ENCODE results near the gene TRH.

TRH gene

GRCh38 chr3:129966876-129967275 lies 7.6 kb upstream of the TRH start:
- no peak for TF ChIP-seq EZH2 (IDR thresholded peaks at IDR 0.05; ENCODE audit: borderline replicate concordance, low read length)
- no peak for TF ChIP-seq CTCF (IDR thresholded peaks at IDR 0.05; ENCODE audit: low read length)
- Histone ChIP-seq H3K9ac (ENCODE audit: low read length) (no peak overlapping the region), H3K79me2 (ENCODE audit: insufficient read depth, low read length) (no peaks in the 10 kb centered on the region), H3K4me2 (ENCODE audit: low read length) (no peak overlapping the region), H3K36me3 (ENCODE audit: insufficient read depth, low read length) (no peaks in the 10 kb centered on the region), H3K4me1 (ENCODE audit: insufficient read depth, low read length, severe bottlenecking) (no peaks in the 10 kb centered on the region), H4K20me1 (ENCODE audit: insufficient read depth, low read length) (no peaks in the 10 kb centered on the region), H2AFZ (ENCODE audit: low read length) (no peak overlapping the region), H3K27me3 (ENCODE audit: insufficient read depth, low read length) (no peaks in the 10 kb centered on the region), H3K4me3 (ENCODE audit: low read depth, low read length, poor library complexity, severe bottlenecking) (no peak overlapping the region), H3F3A (ENCODE audit: insufficient read depth, low read length) (no peaks in the 10 kb centered on the region), H3K9me3 (ENCODE audit: low read length) (no peaks in the 10 kb centered on the region), H3K27ac (ENCODE audit: low read depth, low read length, poor library complexity, severe bottlenecking) (no peak overlapping the region), H3K9me2 (ENCODE audit: low read depth, low read length) (no peaks in the 10 kb centered on the region)

- no peak overlapping the region for H3K4me2 ChIP-seq (ENCODE audit: low read length)
- H2AFZ ChIP-seq (ENCODE audit: low read length), result no peak overlapping the region
- no peak overlapping the region for H3K4me3 ChIP-seq (ENCODE audit: low read depth, low read length, poor library complexity, severe bottlenecking)
- no peaks in the 10 kb centered on the region for H3F3A ChIP-seq (ENCODE audit: insufficient read depth, low read length)
- no peaks in the 10 kb centered on the region for H3K9me2 ChIP-seq (ENCODE audit: low read depth, low read length)
- H4K20me1 ChIP-seq (ENCODE audit: insufficient read depth, low read length), result no peaks in the 10 kb centered on the region
- H3K27ac ChIP-seq (ENCODE audit: low read depth, low read length, poor library complexity, severe bottlenecking), result no peak overlapping the region
- H3K9ac ChIP-seq (ENCODE audit: low read length), result no peak overlapping the region
- no peaks in the 10 kb centered on the region for H3K79me2 ChIP-seq (ENCODE audit: insufficient read depth, low read length)
- TF ChIP-seq EZH2 (IDR thresholded peaks at IDR 0.05; ENCODE audit: borderline replicate concordance, low read length), result no peak
- no peak for TF ChIP-seq CTCF (IDR thresholded peaks at IDR 0.05; ENCODE audit: low read length)
- no peaks in the 10 kb centered on the region for H3K36me3 ChIP-seq (ENCODE audit: insufficient read depth, low read length)
- H3K9me3 ChIP-seq (ENCODE audit: low read length), result no peaks in the 10 kb centered on the region
- no peaks in the 10 kb centered on the region for H3K27me3 ChIP-seq (ENCODE audit: insufficient read depth, low read length)
- H3K4me1 ChIP-seq (ENCODE audit: insufficient read depth, low read length, severe bottlenecking), result no peaks in the 10 kb centered on the region
These were observed 6.8 kb upstream of the TRH start for GRCh38 chr3:129967761-129968160.

GRCh38 chr3:129971351-129972052 lies 3.0 kb upstream of the TRH start:
- Histone ChIP-seq H3K27ac (ENCODE audit: low read depth, low read length, poor library complexity, severe bottlenecking) (no peak overlapping the region), H3K27me3 (ENCODE audit: insufficient read depth, low read length) (no peaks in the 10 kb centered on the region), H3F3A (ENCODE audit: insufficient read depth, low read length) (no peaks in the 10 kb centered on the region), H4K20me1 (ENCODE audit: insufficient read depth, low read length) (no peaks in the 10 kb centered on the region), H2AFZ (ENCODE audit: low read length) (no peak overlapping the region), H3K4me3 (ENCODE audit: low read depth, low read length, poor library complexity, severe bottlenecking) (no peak overlapping the region), H3K9me3 (ENCODE audit: low read length) (no peaks in the 10 kb centered on the region), H3K4me1 (ENCODE audit: insufficient read depth, low read length, severe bottlenecking) (no peaks in the 10 kb centered on the region), H3K79me2 (ENCODE audit: insufficient read depth, low read length) (no peaks in the 10 kb centered on the region), H3K9me2 (ENCODE audit: low read depth, low read length) (no peaks in the 10 kb centered on the region), H3K9ac (ENCODE audit: low read length) (no peak overlapping the region), H3K36me3 (ENCODE audit: insufficient read depth, low read length) (no peaks in the 10 kb centered on the region), H3K4me2 (ENCODE audit: low read length) (no peak overlapping the region)
- no peak for TF ChIP-seq CTCF (IDR thresholded peaks at IDR 0.05; ENCODE audit: low read length)
- no peak for TF ChIP-seq EZH2 (IDR thresholded peaks at IDR 0.05; ENCODE audit: borderline replicate concordance, low read length)
